Gastrocnemius medialis (tissue), 4 donors: ENCODE data around the gene SOST.

Experiments used
- POLR2A ChIP-seq, 2 donors: fragments of 450-650 bp; IDR thresholded peaks; one replicate each; pipeline ENCODE4 v1.6.1; 2017; ENCODE audit warnings: antibody characterized with exemption in 2 of 2, mild to moderate bottlenecking in 2 of 2, moderate library complexity in 2 of 2
- TF ChIP-seq, protein P1 (sequence below), 5 experiments: fragments of 450-650 bp in 3 of 5; fragments of 200-600 bp in 2 of 5; sonication (generic) in 2 of 5; IDR thresholded peaks in 4 of 5; conservative IDR thresholded peaks in 1 of 5; 1 replicate in 4 of 5; 2 replicates in 1 of 5; pipeline ENCODE4 v1.5.1; 2016 to 2019; ENCODE audit warnings: antibody characterized with exemption in 5 of 5, mild to moderate bottlenecking in 3 of 5, moderate library complexity in 3 of 5

DNA sequence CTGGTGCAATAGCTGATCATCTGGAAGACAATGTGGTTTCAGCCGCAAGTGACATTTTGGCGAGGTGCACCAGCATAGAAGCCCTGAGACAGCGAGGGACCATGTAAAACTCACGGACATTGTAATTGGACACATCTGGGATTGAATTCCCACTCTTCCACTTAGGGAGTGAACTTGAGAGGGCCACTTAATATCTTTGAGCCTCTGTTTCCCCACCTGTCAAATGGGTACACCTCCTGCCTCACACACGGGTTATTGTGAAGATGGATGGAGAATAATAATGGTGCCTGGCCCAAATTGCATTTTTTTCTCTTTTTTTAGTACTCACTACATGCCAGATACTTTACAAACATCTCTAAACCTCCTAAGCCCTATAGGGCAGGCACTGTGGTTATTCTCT is 51.4 kb downstream of the SOST start:
- TF ChIP-seq, protein P1, sequence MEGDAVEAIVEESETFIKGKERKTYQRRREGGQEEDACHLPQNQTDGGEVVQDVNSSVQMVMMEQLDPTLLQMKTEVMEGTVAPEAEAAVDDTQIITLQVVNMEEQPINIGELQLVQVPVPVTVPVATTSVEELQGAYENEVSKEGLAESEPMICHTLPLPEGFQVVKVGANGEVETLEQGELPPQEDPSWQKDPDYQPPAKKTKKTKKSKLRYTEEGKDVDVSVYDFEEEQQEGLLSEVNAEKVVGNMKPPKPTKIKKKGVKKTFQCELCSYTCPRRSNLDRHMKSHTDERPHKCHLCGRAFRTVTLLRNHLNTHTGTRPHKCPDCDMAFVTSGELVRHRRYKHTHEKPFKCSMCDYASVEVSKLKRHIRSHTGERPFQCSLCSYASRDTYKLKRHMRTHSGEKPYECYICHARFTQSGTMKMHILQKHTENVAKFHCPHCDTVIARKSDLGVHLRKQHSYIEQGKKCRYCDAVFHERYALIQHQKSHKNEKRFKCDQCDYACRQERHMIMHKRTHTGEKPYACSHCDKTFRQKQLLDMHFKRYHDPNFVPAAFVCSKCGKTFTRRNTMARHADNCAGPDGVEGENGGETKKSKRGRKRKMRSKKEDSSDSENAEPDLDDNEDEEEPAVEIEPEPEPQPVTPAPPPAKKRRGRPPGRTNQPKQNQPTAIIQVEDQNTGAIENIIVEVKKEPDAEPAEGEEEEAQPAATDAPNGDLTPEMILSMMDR (IDR thresholded peaks at IDR 0.05 in 4 of 5, conservative IDR thresholded peaks at IDR 0.05 in 1 of 5): no peak
- TF ChIP-seq POLR2A (IDR thresholded peaks at IDR 0.05): no peak
